Kidney (tissue), 14 donors: ENCODE measurements around the gene MYRIP. TPM values are rescaled to one million over a fixed set of nuclear protein-coding genes. Genes with fewer than 3 reads are reported as not detected.
A peak's percentile ranks its signal among the peaks of the same experiment; 100 is the strongest.

Experiments used
- DNase-seq, 5 donors: peaks; one replicate each; pipeline ENCODE4 v3.0.0-alpha.2; 2013 to 2020
- FAIRE-seq: peaks from 2 replicates; lab custom pipeline; 2012; peaks lifted over from hg19 to GRCh38; lab: Jason Lieb, UNC
- H3K27ac ChIP-seq, 2 donors: one replicate each; pipeline ENCODE4 v1.7.0; 2013; ENCODE audit warnings: low read depth in 2 of 2, low read length in 2 of 2, inconsistent platforms in 1 of 2
- H3K27me3 ChIP-seq: one replicate; pipeline ENCODE4 v1.7.1; 2013; ENCODE audit warnings: low read length, inconsistent platforms; ENCODE audit not compliant: control insufficient read depth, insufficient read depth
- H3K36me3 ChIP-seq, 3 donors: one replicate each; pipeline versions ENCODE4 v1.7.0 to v1.7.1; 2013; ENCODE audit warnings: low read length in 3 of 3, control low read depth in 1 of 3, inconsistent platforms in 1 of 3; ENCODE audit not compliant: insufficient read depth in 3 of 3, control insufficient read depth in 2 of 3
- H3K4me1 ChIP-seq, 3 donors: one replicate each; pipeline versions ENCODE4 v1.7.0 to v1.7.1; 2013; ENCODE audit warnings: low read length in 3 of 3, inconsistent platforms in 1 of 3, low read depth in 1 of 3; ENCODE audit not compliant: control insufficient read depth in 2 of 3, insufficient read depth in 2 of 3
- H3K4me3 ChIP-seq, 3 donors: one replicate each; pipeline versions ENCODE4 v1.7.0 to v1.8.1; 2013; ENCODE audit warnings: low read length in 3 of 3, control low read depth in 1 of 3, inconsistent platforms in 1 of 3
- H3K9ac ChIP-seq, 3 donors: one replicate each; pipeline versions ENCODE4 v1.7.0 to v1.7.1; 2013; ENCODE audit warnings: low read length in 3 of 3, control low read depth in 1 of 3, inconsistent platforms in 1 of 3
- H3K9me3 ChIP-seq, 3 donors: one replicate each; pipeline versions ENCODE4 v1.7.0 to v1.7.1; 2013; ENCODE audit warnings: low read length in 3 of 3, control low read depth in 1 of 3, inconsistent platforms in 1 of 3; ENCODE audit not compliant: control insufficient read depth in 2 of 3, insufficient read depth in 1 of 3
- intact Hi-C: fragments of 100-400 bp; cut with DNase I; formaldehyde crosslinking; loops from one replicate; pipeline ENCODE4 v1.11.1; 2022
- polyA plus RNA-seq: library from polyadenylated mRNA; stranded (reverse); fragments of 350-450 nt; fragmentation: Illumina TruSeq; extraction: RNeasy Lipid Tissue Mini Kit (QIAGEN cat#74804); gene quantifications from one replicate; pipeline ENCODE4 v1.2.3, GENCODE V29; 2014; ENCODE audit warnings: low read depth, low replicate concordance; ENCODE audit not compliant: insufficient read depth
- total RNA-seq: library from RNA; stranded (reverse); fragmentation: NEBNext Ultra II Directional; extraction: Animal tissue kit (Norgen Biotek cat#: 25700); gene quantifications from one replicate; pipeline ENCODE4 v1.2.1, GENCODE V29; 2021
- TF ChIP-seq, protein P1 (sequence below): IDR thresholded peaks from 3 replicates; pipeline ENCODE4 v1.5.1; 2012; ENCODE audit warnings: mild to moderate bottlenecking, moderate library complexity, borderline replicate concordance; ENCODE audit not compliant: insufficient read depth; ENCODE audit errors: extremely low read depth
- donor health status: control.
- donor health status: control.
- donor health status: control.
- donor health status: control.
- donor health status: control.
- donor health status: DM: yes; HTN: yes; CAD: no.
- donor health status: Normal renal cell carcinoma (clear cell type).

MYRIP gene
- total and polyA plus RNA-seq, 2 donors from 2014 or later, result 0.92 to 6.6 TPM

DNA sequence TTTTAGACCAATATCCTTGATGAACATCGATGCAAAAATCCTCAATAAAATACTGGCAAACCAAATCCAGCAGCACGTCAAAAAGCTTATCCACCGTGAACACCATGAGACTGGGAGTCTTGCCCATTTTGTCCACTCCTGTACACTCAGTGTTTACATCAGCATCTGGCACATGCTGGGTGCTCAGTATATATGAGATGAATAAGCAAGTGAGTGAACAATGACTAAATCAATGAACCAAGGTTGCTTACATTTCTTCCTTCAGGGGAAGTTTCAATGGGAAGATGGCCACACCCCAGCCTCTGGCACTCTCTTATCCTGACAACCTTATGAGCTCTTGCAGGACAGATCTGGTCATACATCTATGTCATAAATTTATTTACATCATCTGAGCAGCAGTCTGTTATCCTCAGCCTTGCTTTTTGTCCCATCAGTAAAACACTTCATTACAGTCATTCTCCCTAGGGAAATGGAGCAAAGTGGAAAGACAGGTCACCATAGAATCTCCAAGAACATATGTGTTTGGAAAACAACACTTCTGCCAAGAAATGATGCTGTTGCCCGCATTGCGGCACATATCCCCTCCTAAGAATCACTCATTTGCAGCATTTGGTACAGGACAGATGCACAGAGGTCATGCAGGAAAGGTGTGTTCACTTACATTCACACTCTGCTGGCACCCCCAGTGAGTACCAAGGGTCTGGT, 328.3 kb downstream of the MYRIP start:
- Histone ChIP-seq H3K27ac (no peak overlapping the region), H3K9me3 (peaks cover 0 to 5% (median 0%) of the 10 kb centered on the region in 3 donors), H3K27me3 (no peaks in the 10 kb centered on the region), H3K4me1 (no peaks in the 10 kb centered on the region), H3K36me3 (no peaks in the 10 kb centered on the region), H3K4me3 (no peak overlapping the region), H3K9ac (no peak overlapping the region)
- intact Hi-C loops, result no loop called here
- DNase-seq (no peak), FAIRE-seq (no peak)
- TF ChIP-seq, protein P1, sequence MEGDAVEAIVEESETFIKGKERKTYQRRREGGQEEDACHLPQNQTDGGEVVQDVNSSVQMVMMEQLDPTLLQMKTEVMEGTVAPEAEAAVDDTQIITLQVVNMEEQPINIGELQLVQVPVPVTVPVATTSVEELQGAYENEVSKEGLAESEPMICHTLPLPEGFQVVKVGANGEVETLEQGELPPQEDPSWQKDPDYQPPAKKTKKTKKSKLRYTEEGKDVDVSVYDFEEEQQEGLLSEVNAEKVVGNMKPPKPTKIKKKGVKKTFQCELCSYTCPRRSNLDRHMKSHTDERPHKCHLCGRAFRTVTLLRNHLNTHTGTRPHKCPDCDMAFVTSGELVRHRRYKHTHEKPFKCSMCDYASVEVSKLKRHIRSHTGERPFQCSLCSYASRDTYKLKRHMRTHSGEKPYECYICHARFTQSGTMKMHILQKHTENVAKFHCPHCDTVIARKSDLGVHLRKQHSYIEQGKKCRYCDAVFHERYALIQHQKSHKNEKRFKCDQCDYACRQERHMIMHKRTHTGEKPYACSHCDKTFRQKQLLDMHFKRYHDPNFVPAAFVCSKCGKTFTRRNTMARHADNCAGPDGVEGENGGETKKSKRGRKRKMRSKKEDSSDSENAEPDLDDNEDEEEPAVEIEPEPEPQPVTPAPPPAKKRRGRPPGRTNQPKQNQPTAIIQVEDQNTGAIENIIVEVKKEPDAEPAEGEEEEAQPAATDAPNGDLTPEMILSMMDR, result no peak

DNA sequence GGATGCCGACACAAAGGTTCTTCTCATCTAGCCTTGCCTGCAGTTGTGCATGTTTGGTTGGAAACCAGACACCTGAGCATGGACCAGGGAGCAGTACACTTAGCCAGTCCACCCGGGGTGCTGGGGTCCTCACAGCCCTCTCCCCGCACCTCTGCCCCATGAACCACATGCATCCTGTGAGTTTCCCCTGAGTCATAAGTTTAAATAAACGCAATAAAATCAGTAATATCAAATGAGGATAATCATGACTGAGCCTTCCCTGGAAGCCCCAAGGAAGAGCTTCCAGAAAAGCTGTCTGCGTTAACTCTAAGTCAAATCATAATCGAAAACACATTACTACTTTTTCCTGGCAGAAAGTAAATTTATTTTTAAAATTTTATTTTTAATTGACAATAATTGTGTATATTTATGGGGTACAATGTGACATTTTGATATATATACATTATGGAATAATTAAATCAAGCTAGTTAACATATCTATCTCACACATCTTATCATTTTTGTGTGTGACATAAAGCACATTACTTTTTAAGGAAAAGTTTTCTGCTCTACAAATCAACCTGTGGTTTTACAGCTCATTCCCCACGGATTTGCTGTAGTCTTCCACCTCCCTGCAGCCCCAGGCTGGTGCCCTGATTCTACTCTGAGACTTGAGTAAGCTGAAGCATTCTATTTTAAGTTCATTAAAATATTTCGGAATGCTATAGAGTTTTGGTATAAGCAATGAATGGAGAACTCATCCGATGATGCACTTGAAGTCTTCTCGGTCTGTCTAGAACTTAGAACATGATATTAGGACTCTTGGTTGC, 334.1 kb downstream of the MYRIP start:
- intact Hi-C loops, result no loop called here
- FAIRE-seq, result peak; percentile 66

DNA sequence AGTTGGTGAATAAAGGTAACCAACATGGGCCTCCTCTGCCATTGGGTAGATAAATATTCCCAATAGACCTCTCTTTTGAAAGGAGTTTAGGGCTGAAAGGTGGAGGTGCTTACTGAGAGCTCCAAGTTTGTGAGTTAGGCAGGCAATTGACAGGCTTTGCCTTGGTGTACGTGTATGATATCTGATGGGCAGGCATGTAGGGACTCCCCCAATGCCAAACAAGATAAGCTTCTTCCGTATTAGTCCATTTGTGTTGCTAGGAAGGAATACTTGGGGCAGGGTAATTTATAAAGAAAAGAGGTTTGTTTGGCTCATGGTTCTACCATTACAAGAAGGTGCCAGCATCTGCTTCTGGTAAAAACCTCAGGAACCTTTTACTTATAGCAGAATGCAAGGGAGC, 339.4 kb downstream of the MYRIP start:
- FAIRE-seq (no peak), DNase-seq (no peak)
- no peaks in the 10 kb centered on the region for H3K9me3 ChIP-seq
- no peak overlapping the region for H3K4me3 ChIP-seq
- TF ChIP-seq, protein P1, result no peak
- H3K9ac ChIP-seq, result no peak overlapping the region
- intact Hi-C loops, result no loop called here
- H3K27ac ChIP-seq, result no peak overlapping the region
- H3K4me1 ChIP-seq, result no peaks in the 10 kb centered on the region
- no peaks in the 10 kb centered on the region for H3K27me3 ChIP-seq
- H3K36me3 ChIP-seq, result no peaks in the 10 kb centered on the region

More for the DNA sequence above, 334.1 kb downstream of the MYRIP start:
- TF ChIP-seq, protein P1, result no peak
- Histone ChIP-seq H3K27me3 (no peaks in the 10 kb centered on the region), H3K9ac (no peak overlapping the region), H3K36me3 (no peaks in the 10 kb centered on the region), H3K27ac (no peak overlapping the region), H3K4me1 (no peaks in the 10 kb centered on the region), H3K9me3 (peaks cover 0 to 5% (median 0%) of the 10 kb centered on the region in 3 donors), H3K4me3 (no peak overlapping the region)
- no peak for DNase-seq
